GM23338 (cell line): Measurements from ENCODE around the gene C1QTNF7. TPM values are rescaled to one million over a fixed set of nuclear protein-coding genes. Genes with fewer than 3 reads are reported as not detected.

Experiments used
- ATAC-seq: fragments of 200-7000 bp; cut with Tn5 transposase; 3 replicates; pipeline ENCODE4 v1.9.1; 2020
- DNase-seq: peaks from one replicate; pipeline ENCODE4 v3.0.0-alpha.2; 2015; ENCODE audit warnings: low spot score
- H2AFZ ChIP-seq: fragments of 200-600 bp; sonication (generic); 2 replicates; pipeline ENCODE4 v1.8.0; 2016; ENCODE audit warnings: antibody characterized with exemption, mild to moderate bottlenecking, moderate library complexity
- H3F3A ChIP-seq: fragments of 200-600 bp; sonication (generic); replicated peaks from 2 replicates; pipeline ENCODE4 v1.8.0; 2017; ENCODE audit warnings: antibody characterized with exemption, mixed run types, low read depth
- H3K27ac ChIP-seq: fragments of 200-600 bp; sonication (generic); 2 replicates; pipeline ENCODE4 v1.6.1; 2016; ENCODE audit warnings: low read depth
- H3K27me3 ChIP-seq: fragments of 200-600 bp; sonication (generic); 2 replicates; pipeline ENCODE4 v1.8.0; 2016; ENCODE audit warnings: mild to moderate bottlenecking, mixed run types, moderate library complexity; ENCODE audit not compliant: insufficient read depth
- H3K36me3 ChIP-seq: fragments of 200-600 bp; sonication (generic); 2 replicates; pipeline ENCODE4 v1.8.0; 2016; ENCODE audit warnings: mild to moderate bottlenecking; ENCODE audit not compliant: insufficient read depth
- H3K4me1 ChIP-seq: fragments of 200-600 bp; sonication (generic); 2 replicates; pipeline ENCODE4 v1.8.0; 2016; ENCODE audit warnings: mild to moderate bottlenecking, moderate library complexity; ENCODE audit not compliant: insufficient read depth
- H3K4me2 ChIP-seq: fragments of 200-600 bp; sonication (generic); 2 replicates; pipeline ENCODE4 v1.7.1; 2017; ENCODE audit warnings: mixed run types
- H3K4me3 ChIP-seq: fragments of 200-600 bp; sonication (generic); 2 replicates; pipeline ENCODE4 v1.6.1; 2016; ENCODE audit warnings: mixed run types
- H3K79me2 ChIP-seq: fragments of 200-600 bp; sonication (generic); replicated peaks from 2 replicates; pipeline ENCODE4 v1.8.0; 2017; ENCODE audit warnings: mild to moderate bottlenecking; ENCODE audit not compliant: insufficient read depth
- H3K9me2 ChIP-seq: fragments of 200-600 bp; sonication (generic); 2 replicates; pipeline ENCODE4 v1.8.0; 2017; ENCODE audit not compliant: insufficient read depth
- H4K20me1 ChIP-seq: fragments of 200-600 bp; sonication (generic); replicated peaks from 2 replicates; pipeline ENCODE4 v1.8.0; 2017; ENCODE audit warnings: mild to moderate bottlenecking; ENCODE audit not compliant: insufficient read depth
- H3K27ac Mint-ChIP-seq: 2 replicates; pipeline ENCODE4 v1.8.0; 2020; ENCODE audit warnings: inconsistent platforms, mild to moderate bottlenecking, moderate library complexity, mixed read lengths
- H3K27me3 Mint-ChIP-seq: 3 replicates; pipeline ENCODE4 v1.8.0; 2022; ENCODE audit warnings: low read depth, mild to moderate bottlenecking, moderate library complexity, mixed read lengths, inconsistent platforms; ENCODE audit not compliant: insufficient read depth, poor library complexity
- H3K36me3 Mint-ChIP-seq: 3 replicates; pipeline ENCODE4 v1.8.0; 2021; ENCODE audit warnings: low read depth, mild to moderate bottlenecking, inconsistent platforms, moderate library complexity, mixed read lengths
- H3K4me1 Mint-ChIP-seq: 3 replicates; pipeline ENCODE4 v1.8.0; 2020; ENCODE audit warnings: mild to moderate bottlenecking, inconsistent platforms, mixed read lengths
- H3K4me3 Mint-ChIP-seq: 3 replicates; pipeline ENCODE4 v1.8.0; 2021; ENCODE audit warnings: moderate library complexity, mild to moderate bottlenecking, inconsistent platforms, mixed read lengths
- H3K9me3 Mint-ChIP-seq: 3 replicates; pipeline ENCODE4 v1.8.0; 2020; ENCODE audit warnings: moderate library complexity, mild to moderate bottlenecking, inconsistent platforms, mixed read lengths
- CREB1 ChIP-seq: fragments of 250-450 bp; sonication (Bioruptor Pico); IDR thresholded peaks from 2 replicates; pipeline ENCODE4 v1.5.0; 2020; ENCODE audit warnings: low read depth, mild to moderate bottlenecking, moderate library complexity
- CTCF ChIP-seq, 2 experiments: fragments of 200-600 bp in 1 of 2; sonication (generic) in 1 of 2; conservative IDR thresholded peaks; 2 replicates each; pipeline versions ENCODE4 v1.5.1 to v1.6.1; 2016 to 2017; ENCODE audit warnings: antibody characterized with exemption in 2 of 2, low read depth in 2 of 2, mild to moderate bottlenecking in 2 of 2, moderate library complexity in 1 of 2
- ETS1 ChIP-seq: IDR thresholded peaks from 2 replicates; pipeline ENCODE4 v1.6.1; 2016; ENCODE audit warnings: antibody characterized with exemption
- EZH2 ChIP-seq: fragments of 200-600 bp; sonication (generic); IDR thresholded peaks from one replicate; pipeline ENCODE4 v1.8.0; 2017; ENCODE audit warnings: antibody characterized with exemption, mild to moderate bottlenecking, low read depth; ENCODE audit not compliant: unreplicated experiment
- EZH2phosphoT487 ChIP-seq: fragments of 200-600 bp; sonication (generic); IDR thresholded peaks from one replicate; pipeline ENCODE4 v1.8.1; 2018; ENCODE audit warnings: antibody characterized with exemption; ENCODE audit not compliant: unreplicated experiment
- JUNB ChIP-seq: IDR thresholded peaks from one replicate; pipeline ENCODE4 v1.6.1; 2016; ENCODE audit warnings: antibody characterized with exemption; ENCODE audit not compliant: unreplicated experiment
- NANOG ChIP-seq: IDR thresholded peaks from 2 replicates; pipeline ENCODE4 v1.6.1; 2016; ENCODE audit warnings: antibody characterized with exemption, borderline replicate concordance
- POLR2AphosphoS5 ChIP-seq: IDR thresholded peaks from 2 replicates; pipeline ENCODE4 v1.6.1; 2016; ENCODE audit warnings: antibody characterized with exemption, low read depth
- STAT1 ChIP-seq: IDR thresholded peaks from one replicate; pipeline ENCODE4 v1.6.1; 2016; ENCODE audit warnings: antibody characterized with exemption; ENCODE audit not compliant: unreplicated experiment
- ZNF114 ChIP-seq: fragments of 250-450 bp; sonication (Bioruptor Pico); IDR thresholded peaks from 2 replicates; pipeline ENCODE4 v1.5.0; 2020; ENCODE audit warnings: mild to moderate bottlenecking, moderate library complexity
- ZNF331 ChIP-seq: fragments of 250-450 bp; sonication (Bioruptor Pico); IDR thresholded peaks from 2 replicates; pipeline ENCODE4 v1.5.0; 2020; ENCODE audit warnings: low read depth, mild to moderate bottlenecking, moderate library complexity
- ZNF462 ChIP-seq: fragments of 250-450 bp; sonication (Bioruptor Pico); IDR thresholded peaks from 2 replicates; pipeline ENCODE4 v1.5.0; 2020; ENCODE audit warnings: mild to moderate bottlenecking, moderate library complexity
- polyA plus RNA-seq: library from polyadenylated mRNA; unstranded; fragments of >200 nt; fragmentation: Nextera tagmentation; extraction: Ambion mirVana; gene quantifications from 2 replicates; pipeline ENCODE4 v1.2.1, GENCODE V29; 2016
- total RNA-seq: library from RNA; depleted of rRNA; stranded (reverse); fragments of >200 nt; shearing (Covaris generic); gene quantifications from 2 replicates; pipeline ENCODE4 v1.2.3, GENCODE V29; 2014
- TF ChIP-seq, protein P1 (sequence below): IDR thresholded peaks from one replicate; pipeline ENCODE4 v1.6.1; 2018; ENCODE audit warnings: antibody characterized with exemption; ENCODE audit not compliant: unreplicated experiment

Gene C1QTNF7
- total and polyA plus RNA-seq, 2 experiments from 2014 or later, result not detected

- H3K27me3 Mint-ChIP-seq, result peaks cover 2% of the 10 kb centered on the region
- Histone ChIP-seq H3K4me3 (peak overlapping the region; percentile 46), H2AFZ (peak overlapping the region; percentile 95), H3K4me2 (peak overlapping the region; percentile 73), H3K36me3 (no peaks in the 10 kb centered on the region), H4K20me1 (no peaks in the 10 kb centered on the region), H3K9me2 (no peaks in the 10 kb centered on the region), H3F3A (no peaks in the 10 kb centered on the region), H3K79me2 (no peaks in the 10 kb centered on the region), H3K4me1 (peaks cover 31% of the 10 kb centered on the region), H3K27ac (peak overlapping the region; percentile 3; the same call in 1 of the 2 replicates), H3K27me3 (no peaks in the 10 kb centered on the region)
- H3K9me3 Mint-ChIP-seq, result no peaks in the 10 kb centered on the region
- peaks cover 37% of the 10 kb centered on the region for H3K4me1 Mint-ChIP-seq
- DNase-seq (no peak), ATAC-seq (no peak)
- peak overlapping the region; percentile 33; the same call in 1 of the 2 replicates for H3K27ac Mint-ChIP-seq
- TF ChIP-seq ZNF462 (CRISPR knock-in tag), result no peak
- no peak for TF ChIP-seq ZNF331 (CRISPR knock-in tag)
- no peak for TF ChIP-seq ETS1
- TF ChIP-seq EZH2phosphoT487, result no peak
- no peak for TF ChIP-seq CREB1 (CRISPR knock-in tag)
- no peak for TF ChIP-seq STAT1
- no peak for TF ChIP-seq ZNF114
- TF ChIP-seq NANOG, result no peak
- no peak for TF ChIP-seq POLR2AphosphoS5
- no peak for TF ChIP-seq EZH2
- TF ChIP-seq JUNB, result no peak
- TF ChIP-seq CTCF (conservative IDR thresholded peaks at IDR 0.05; ENCODE audit: low read depth in 2 of 2), result no peak
- TF ChIP-seq, protein P1, sequence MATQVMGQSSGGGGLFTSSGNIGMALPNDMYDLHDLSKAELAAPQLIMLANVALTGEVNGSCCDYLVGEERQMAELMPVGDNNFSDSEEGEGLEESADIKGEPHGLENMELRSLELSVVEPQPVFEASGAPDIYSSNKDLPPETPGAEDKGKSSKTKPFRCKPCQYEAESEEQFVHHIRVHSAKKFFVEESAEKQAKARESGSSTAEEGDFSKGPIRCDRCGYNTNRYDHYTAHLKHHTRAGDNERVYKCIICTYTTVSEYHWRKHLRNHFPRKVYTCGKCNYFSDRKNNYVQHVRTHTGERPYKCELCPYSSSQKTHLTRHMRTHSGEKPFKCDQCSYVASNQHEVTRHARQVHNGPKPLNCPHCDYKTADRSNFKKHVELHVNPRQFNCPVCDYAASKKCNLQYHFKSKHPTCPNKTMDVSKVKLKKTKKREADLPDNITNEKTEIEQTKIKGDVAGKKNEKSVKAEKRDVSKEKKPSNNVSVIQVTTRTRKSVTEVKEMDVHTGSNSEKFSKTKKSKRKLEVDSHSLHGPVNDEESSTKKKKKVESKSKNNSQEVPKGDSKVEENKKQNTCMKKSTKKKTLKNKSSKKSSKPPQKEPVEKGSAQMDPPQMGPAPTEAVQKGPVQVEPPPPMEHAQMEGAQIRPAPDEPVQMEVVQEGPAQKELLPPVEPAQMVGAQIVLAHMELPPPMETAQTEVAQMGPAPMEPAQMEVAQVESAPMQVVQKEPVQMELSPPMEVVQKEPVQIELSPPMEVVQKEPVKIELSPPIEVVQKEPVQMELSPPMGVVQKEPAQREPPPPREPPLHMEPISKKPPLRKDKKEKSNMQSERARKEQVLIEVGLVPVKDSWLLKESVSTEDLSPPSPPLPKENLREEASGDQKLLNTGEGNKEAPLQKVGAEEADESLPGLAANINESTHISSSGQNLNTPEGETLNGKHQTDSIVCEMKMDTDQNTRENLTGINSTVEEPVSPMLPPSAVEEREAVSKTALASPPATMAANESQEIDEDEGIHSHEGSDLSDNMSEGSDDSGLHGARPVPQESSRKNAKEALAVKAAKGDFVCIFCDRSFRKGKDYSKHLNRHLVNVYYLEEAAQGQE, result no peak
- H3K36me3 Mint-ChIP-seq, result no peaks in the 10 kb centered on the region
- peak overlapping the region; percentile 79 for H3K4me3 Mint-ChIP-seq
Observed at GRCh38 chr4:15470128-15470475, 42.3 kb downstream of the C1QTNF7 start.
